Stimulated activated CD8-positive, alpha-beta memory T cell treated with anti-CD3 and anti-CD28 coated beads, Interleukin-4, amount 100 ng/mL, for 48 hours (primary cell): ENCODE results near the gene SOSTDC1.
A peak's percentile ranks its signal among the peaks of the same experiment; 100 is the strongest.
"Not testable (repeated sequence)": the region's sequence is repeated elsewhere in the genome, so short reads cannot be mapped to it uniquely, and the experiment has no call there.

Experiments
- DNase-seq: peaks from one replicate; pipeline ENCODE4 v3.0.0-alpha.2; 2020

Gene SOSTDC1

GRCh38 chr7:16460789-16461493 is 4.6 kb downstream of the SOSTDC1 start:
- DNase-seq = no peak

- DNase-seq = not testable (repeated sequence)
These were observed 9.2 kb downstream of the SOSTDC1 start for GRCh38 chr7:16456303-16456702.

GRCh38 chr7:16455591-16455990 is 9.9 kb downstream of the SOSTDC1 start:
- DNase-seq = no peak

GRCh38 chr7:16450366-16450765 is 15.2 kb downstream of the SOSTDC1 start:
- no peak for DNase-seq

GRCh38 chr7:16447876-16448275 is 17.7 kb downstream of the SOSTDC1 start:
- DNase-seq = no peak

GRCh38 chr7:16446508-16446907 is 19.0 kb downstream of the SOSTDC1 start:
- no peak for DNase-seq

GRCh38 chr7:16443871-16444270 is 21.7 kb downstream of the SOSTDC1 start:
- DNase-seq = not testable (repeated sequence)

GRCh38 chr7:16438988-16439387 is 26.6 kb downstream of the SOSTDC1 start:
- no peak for DNase-seq

- DNase-seq = no peak
These were observed 29.2 kb downstream of the SOSTDC1 start for GRCh38 chr7:16436306-16436705.

GRCh38 chr7:16433568-16434122 is 31.9 kb downstream of the SOSTDC1 start:
- no peak for DNase-seq

- no peak for DNase-seq
These were observed 33.2 kb downstream of the SOSTDC1 start for GRCh38 chr7:16432425-16432731.

GRCh38 chr7:16431646-16432424 is 33.7 kb downstream of the SOSTDC1 start:
- no peak for DNase-seq

- no peak for DNase-seq
These were observed 35.4 kb downstream of the SOSTDC1 start for GRCh38 chr7:16430133-16430532.

GRCh38 chr7:16428672-16429071 is 36.9 kb downstream of the SOSTDC1 start:
- DNase-seq = no peak

- no peak for DNase-seq
These were observed 37.4 kb downstream of the SOSTDC1 start for GRCh38 chr7:16428182-16428581.

- no peak for DNase-seq
These were observed 41.8 kb downstream of the SOSTDC1 start for GRCh38 chr7:16423761-16424160.

- no peak for DNase-seq
These were observed 42.6 kb downstream of the SOSTDC1 start for GRCh38 chr7:16422917-16423316.

- no peak for DNase-seq
These were observed 43.5 kb downstream of the SOSTDC1 start for GRCh38 chr7:16422103-16422435.

- peak; percentile 54 for DNase-seq
These were observed 44.0 kb downstream of the SOSTDC1 start, which contains the start of gene CRPPA for GRCh38 chr7:16421333-16422102. CRPPA (minus strand) TSS chr7:16421538; CDS start chr7:16421322, 216 bp downstream.

GRCh38 chr7:16420649-16421332 is 44.7 kb downstream of the SOSTDC1 start:
- peak; percentile 86 for DNase-seq

GRCh38 chr7:16420329-16420648 is 45.2 kb downstream of the SOSTDC1 start:
- no peak for DNase-seq

GRCh38 chr7:16419859-16420258 is 45.7 kb downstream of the SOSTDC1 start:
- DNase-seq = no peak

- no peak for DNase-seq
These were observed 46.4 kb downstream of the SOSTDC1 start for GRCh38 chr7:16419126-16419525.
